OCI-LY3 (cell line): ENCODE data around the gene EHD3.

Source experiments
- EZH2phosphoT487 ChIP-seq: fragments of 200-600 bp; shearing (Covaris generic); IDR thresholded peaks from 2 replicates; pipeline ENCODE4 v1.6.1; 2018; ENCODE audit warnings: antibody characterized with exemption, mixed run types, low read depth
- TF ChIP-seq, protein P1 (sequence below): fragments of 200-600, 300-600 bp; sonication (generic); IDR thresholded peaks from 2 replicates; pipeline ENCODE4 v1.5.1; 2014; ENCODE audit warnings: antibody characterized with exemption, low read length, low read depth

DNA sequence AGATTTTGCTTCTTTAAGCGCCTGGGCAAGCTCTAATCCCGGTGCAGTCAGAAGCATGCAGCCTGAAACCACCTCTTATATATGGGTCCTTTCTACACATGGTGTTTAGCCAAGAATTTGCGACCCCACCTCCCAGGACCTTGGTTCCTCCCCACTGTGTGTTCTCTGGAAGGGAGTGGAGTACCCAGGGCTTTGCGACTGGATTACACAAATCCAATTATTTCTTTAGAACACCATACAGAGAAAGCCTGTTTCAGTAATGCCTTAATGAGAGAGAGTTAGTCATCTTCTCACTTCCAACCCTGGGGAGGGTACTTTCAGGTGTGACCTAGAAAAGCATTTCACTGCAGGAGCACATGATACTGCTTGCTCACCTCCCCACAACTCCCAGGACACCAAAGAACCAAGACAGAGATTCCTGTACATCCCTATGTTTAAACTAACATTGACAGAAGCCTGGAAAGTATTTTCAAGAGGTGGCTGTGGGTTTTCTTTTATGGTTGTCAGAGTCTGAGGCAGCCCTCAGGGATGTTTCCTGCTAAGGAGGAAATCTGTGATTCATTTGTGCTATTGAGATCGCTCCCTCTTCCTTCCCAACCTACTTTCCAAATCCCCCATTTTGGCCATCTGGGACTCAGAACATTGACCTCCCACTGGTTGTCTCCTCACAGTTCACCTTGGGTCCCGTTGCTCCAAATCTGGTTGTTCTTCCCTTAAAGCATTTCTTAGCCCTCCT, 16.3 kb upstream of the EHD3 start, which contains the start of gene CAPN14:
- TF ChIP-seq, protein P1, sequence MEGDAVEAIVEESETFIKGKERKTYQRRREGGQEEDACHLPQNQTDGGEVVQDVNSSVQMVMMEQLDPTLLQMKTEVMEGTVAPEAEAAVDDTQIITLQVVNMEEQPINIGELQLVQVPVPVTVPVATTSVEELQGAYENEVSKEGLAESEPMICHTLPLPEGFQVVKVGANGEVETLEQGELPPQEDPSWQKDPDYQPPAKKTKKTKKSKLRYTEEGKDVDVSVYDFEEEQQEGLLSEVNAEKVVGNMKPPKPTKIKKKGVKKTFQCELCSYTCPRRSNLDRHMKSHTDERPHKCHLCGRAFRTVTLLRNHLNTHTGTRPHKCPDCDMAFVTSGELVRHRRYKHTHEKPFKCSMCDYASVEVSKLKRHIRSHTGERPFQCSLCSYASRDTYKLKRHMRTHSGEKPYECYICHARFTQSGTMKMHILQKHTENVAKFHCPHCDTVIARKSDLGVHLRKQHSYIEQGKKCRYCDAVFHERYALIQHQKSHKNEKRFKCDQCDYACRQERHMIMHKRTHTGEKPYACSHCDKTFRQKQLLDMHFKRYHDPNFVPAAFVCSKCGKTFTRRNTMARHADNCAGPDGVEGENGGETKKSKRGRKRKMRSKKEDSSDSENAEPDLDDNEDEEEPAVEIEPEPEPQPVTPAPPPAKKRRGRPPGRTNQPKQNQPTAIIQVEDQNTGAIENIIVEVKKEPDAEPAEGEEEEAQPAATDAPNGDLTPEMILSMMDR: no peak
- TF ChIP-seq EZH2phosphoT487: no peak
